HFFc6 (cell line): ENCODE results near the gene TMOD4. TPM values are rescaled to one million over a fixed set of nuclear protein-coding genes. Genes with fewer than 3 reads are reported as not detected.
"Not testable (repeated sequence)": the region's sequence is repeated elsewhere in the genome, so short reads cannot be mapped to it uniquely, and the experiment has no call there.

Experiments
- DNase-seq: peaks from one replicate; pipeline ENCODE4 v3.0.0-alpha.2; 2018
- H3K27ac Mint-ChIP-seq: 2 replicates; pipeline ENCODE4 v1.8.0; 2020; ENCODE audit warnings: mild to moderate bottlenecking, mixed read lengths
- H3K27me3 Mint-ChIP-seq: 2 replicates; pipeline ENCODE4 v1.8.0; 2021; ENCODE audit warnings: mild to moderate bottlenecking, moderate library complexity, mixed read lengths; ENCODE audit not compliant: insufficient read depth
- H3K36me3 Mint-ChIP-seq: 2 replicates; pipeline ENCODE4 v1.8.0; 2021; ENCODE audit warnings: low read depth, mixed read lengths
- H3K4me1 Mint-ChIP-seq: 2 replicates; pipeline ENCODE4 v1.8.0; 2020; ENCODE audit warnings: low read depth, mixed read lengths
- H3K4me3 Mint-ChIP-seq: 2 replicates; pipeline ENCODE4 v1.8.0; 2020; ENCODE audit warnings: mild to moderate bottlenecking, moderate library complexity, mixed read lengths
- H3K9me3 Mint-ChIP-seq: 2 replicates; pipeline ENCODE4 v1.8.0; 2020; ENCODE audit warnings: mild to moderate bottlenecking, mixed read lengths
- total RNA-seq, 6 experiments: library from RNA; stranded (reverse); fragmentation: NEBNext Ultra II Directional; extraction: Animal tissue kit (Norgen Biotek cat#: 25700); gene quantifications; 2 replicates in 1 of 6; 3 replicates in 5 of 6; pipeline ENCODE4 v1.2.3, GENCODE V29; 2021
- TF ChIP-seq, protein P1 (sequence below): fragments of 200-600 bp; sonication (generic); IDR thresholded peaks from 2 replicates; pipeline ENCODE4 v1.5.0; 2021; ENCODE audit warnings: antibody characterized with exemption, mild to moderate bottlenecking

Gene TMOD4
- total RNA-seq, 6 experiments from 2014 or later = 0.40 to 1.1 (median 0.99) TPM; not detected in 3

DNA sequence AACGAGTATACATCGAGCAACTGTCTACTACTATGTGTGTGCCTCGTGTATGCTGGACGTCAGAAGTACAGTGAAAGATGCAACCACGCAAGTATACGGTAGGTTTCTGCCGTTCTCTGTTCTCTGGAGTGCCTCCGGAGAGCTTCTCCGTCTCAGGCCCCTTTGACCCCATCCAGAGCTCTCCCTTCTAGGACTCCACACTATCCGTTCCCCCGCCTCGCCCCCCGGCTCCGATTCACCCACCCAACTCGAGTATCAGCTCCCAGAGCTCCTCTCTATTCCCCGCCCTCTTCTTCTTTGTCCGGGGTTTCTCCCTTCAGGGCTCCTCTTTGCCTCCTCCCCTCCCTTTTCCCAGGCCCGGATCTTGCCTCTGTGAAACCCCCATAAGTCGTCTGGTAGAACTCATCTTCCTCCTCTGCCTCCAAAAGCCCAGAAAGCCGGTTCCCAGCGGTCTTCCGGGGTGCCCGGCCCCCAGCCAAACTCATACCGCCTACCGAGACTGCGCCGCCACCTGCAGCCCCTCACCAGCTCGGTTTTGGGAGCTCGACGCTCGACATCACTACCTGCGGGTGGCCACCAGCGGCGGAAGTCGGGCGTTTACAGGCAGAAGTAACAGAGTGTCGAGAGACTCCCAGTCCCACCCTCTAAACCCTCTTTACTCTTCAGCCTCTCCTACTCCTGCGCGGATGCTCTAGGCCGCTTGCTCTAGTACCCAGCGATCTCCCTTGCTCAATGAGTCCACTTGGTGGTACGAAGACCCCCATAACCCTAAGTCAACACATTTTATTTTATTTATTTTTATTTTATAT lies 14.1 kb upstream of the TMOD4 start, which contains the start of gene VPS72:
VPS72 (minus strand) TSS at position 561 of the 809 bp plus-strand sequence; CDS start at position 485, 76 bp downstream.
- TF ChIP-seq, protein P1, sequence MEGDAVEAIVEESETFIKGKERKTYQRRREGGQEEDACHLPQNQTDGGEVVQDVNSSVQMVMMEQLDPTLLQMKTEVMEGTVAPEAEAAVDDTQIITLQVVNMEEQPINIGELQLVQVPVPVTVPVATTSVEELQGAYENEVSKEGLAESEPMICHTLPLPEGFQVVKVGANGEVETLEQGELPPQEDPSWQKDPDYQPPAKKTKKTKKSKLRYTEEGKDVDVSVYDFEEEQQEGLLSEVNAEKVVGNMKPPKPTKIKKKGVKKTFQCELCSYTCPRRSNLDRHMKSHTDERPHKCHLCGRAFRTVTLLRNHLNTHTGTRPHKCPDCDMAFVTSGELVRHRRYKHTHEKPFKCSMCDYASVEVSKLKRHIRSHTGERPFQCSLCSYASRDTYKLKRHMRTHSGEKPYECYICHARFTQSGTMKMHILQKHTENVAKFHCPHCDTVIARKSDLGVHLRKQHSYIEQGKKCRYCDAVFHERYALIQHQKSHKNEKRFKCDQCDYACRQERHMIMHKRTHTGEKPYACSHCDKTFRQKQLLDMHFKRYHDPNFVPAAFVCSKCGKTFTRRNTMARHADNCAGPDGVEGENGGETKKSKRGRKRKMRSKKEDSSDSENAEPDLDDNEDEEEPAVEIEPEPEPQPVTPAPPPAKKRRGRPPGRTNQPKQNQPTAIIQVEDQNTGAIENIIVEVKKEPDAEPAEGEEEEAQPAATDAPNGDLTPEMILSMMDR = peak; percentile 57
- peak within 1 kb of the TSS; percentile 96 for H3K4me3 Mint-ChIP-seq
- no peaks in the 10 kb centered on the region for H3K9me3 Mint-ChIP-seq
- peaks cover 4% of the 10 kb centered on the region for H3K27me3 Mint-ChIP-seq
- H3K36me3 Mint-ChIP-seq = peaks cover 6% of the 10 kb centered on the region; the same call in 1 of the 2 replicates
- peak; percentile 79 for DNase-seq
- peak within 1 kb of the TSS; percentile 94 for H3K27ac Mint-ChIP-seq
- peaks cover 39% of the 10 kb centered on the region for H3K4me1 Mint-ChIP-seq

DNA sequence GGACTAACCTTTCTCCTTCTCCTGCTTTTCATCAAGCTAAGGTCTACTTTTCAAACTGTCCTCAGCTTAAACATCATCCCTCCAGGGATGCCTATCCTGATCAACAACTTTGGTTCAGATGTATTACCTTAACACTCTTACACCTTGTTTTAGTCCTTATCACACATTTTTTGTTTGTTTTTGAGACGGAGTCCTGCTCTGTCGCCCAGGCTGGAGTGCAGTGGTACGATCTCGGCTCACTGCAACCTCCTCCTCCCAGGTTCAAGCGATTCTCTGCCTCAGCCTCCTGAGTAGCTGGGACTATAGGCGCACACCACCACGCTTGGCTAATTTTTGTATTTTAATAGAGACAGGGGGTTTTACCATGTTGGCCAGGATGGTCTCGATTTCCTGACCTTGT lies 12.9 kb upstream of the TMOD4 start:
- not testable (repeated sequence) for H3K36me3 Mint-ChIP-seq, H3K27me3 Mint-ChIP-seq, H3K9me3 Mint-ChIP-seq, DNase-seq
- H3K4me1 Mint-ChIP-seq = peaks cover 27% of the 10 kb centered on the region
- peak overlapping the region; percentile 94; the same call in 1 of the 2 replicates for H3K27ac Mint-ChIP-seq
- H3K4me3 Mint-ChIP-seq = peak overlapping the region; percentile 96

DNA sequence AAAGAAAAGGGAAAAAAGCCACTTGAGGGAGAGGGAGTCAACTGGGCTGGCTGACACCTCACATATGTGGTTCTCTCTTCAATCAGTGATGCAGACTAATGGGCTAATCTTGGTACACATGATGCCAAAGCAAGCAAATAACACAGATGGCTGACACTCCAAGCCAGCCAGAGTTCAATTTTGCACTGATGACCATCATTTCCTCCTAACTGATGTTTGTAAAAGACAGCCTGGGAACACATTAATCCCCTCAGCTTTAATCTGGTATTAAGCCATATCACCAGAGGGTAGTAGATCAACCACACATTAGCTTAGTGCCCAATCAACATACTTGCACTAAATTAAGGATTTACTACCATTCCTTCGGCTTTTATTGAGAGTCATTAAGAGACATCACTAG lies 11.4 kb upstream of the TMOD4 start:
- DNase-seq = no peak
- Mint-ChIP-seq H3K4me1 (peaks cover 27% of the 10 kb centered on the region), H3K9me3 (no peaks in the 10 kb centered on the region), H3K27ac (no peak overlapping the region), H3K4me3 (no peak overlapping the region), H3K27me3 (peaks cover 4% of the 10 kb centered on the region), H3K36me3 (peaks cover 14% of the 10 kb centered on the region)
- TF ChIP-seq, protein P1 = no peak

DNA sequence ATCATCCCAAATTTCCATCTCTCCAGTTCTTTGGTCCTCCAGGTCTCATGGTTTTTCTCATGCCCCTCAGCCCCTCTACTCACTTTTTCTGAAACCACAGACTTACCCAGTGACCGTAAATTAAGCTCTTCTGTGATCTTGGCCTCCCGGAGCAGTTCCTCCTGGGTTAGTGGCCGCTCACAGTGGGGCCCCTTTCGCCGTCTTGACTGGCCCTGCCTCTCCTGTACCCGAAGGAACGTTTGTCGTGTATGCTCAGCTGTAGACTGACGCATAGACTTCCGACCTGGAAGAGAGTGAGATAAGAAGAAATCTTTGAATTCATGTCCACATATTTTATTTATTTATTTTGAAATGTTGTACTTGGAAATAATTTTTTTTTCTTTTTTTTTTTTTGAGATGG lies 8.4 kb upstream of the TMOD4 start:
- DNase-seq = no peak
- H3K9me3 Mint-ChIP-seq = no peaks in the 10 kb centered on the region
- H3K27ac Mint-ChIP-seq = no peak overlapping the region
- TF ChIP-seq, protein P1 = no peak
- peaks cover 18% of the 10 kb centered on the region for H3K4me1 Mint-ChIP-seq
- no peaks in the 10 kb centered on the region for H3K27me3 Mint-ChIP-seq
- no peak overlapping the region for H3K4me3 Mint-ChIP-seq
- H3K36me3 Mint-ChIP-seq = peaks cover 25% of the 10 kb centered on the region

DNA sequence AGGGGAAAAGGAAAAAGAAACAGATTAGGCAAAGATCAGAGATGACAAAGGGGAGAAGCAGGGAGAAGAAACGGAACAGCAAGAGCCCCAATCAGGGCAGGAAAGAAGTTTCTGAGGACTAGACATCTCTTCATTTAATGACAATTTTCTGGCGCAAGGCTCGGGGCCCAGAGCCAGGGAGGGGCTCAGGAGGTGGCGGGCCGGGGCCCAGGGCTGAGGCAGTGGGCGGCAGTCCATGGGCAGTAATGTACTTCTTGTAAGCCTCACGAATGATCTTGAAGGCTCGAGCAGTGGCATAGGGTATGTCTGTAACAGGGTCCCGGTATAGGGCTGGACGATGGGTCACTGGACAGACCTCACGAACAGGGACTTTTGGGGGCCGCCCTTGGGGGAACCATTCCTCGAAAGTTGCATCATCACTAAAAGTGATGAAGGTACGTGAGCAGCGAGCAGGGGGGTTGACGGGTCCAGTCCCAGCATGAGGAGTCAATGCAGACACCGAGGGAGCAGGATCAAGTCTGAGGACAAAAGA lies 799 bp upstream of the TMOD4 start:
- H3K36me3 Mint-ChIP-seq = peaks cover 9% of the 10 kb centered on the region
- TF ChIP-seq, protein P1 = no peak
- no peak for DNase-seq
- no peak overlapping the region for H3K4me3 Mint-ChIP-seq
- H3K4me1 Mint-ChIP-seq = no peaks in the 10 kb centered on the region; the same call in 1 of the 2 replicates
- H3K27me3 Mint-ChIP-seq = peaks cover 5% of the 10 kb centered on the region
- H3K9me3 Mint-ChIP-seq = no peaks in the 10 kb centered on the region
- H3K27ac Mint-ChIP-seq = no peak overlapping the region; the same call in 1 of the 2 replicates
